ENCODE results near the gene TMCO2.

Gene TMCO2

GRCh38 chr1:40224040-40224439, 23.7 kb upstream of the TMCO2 start:
- TF ChIP-seq, protein P1, sequence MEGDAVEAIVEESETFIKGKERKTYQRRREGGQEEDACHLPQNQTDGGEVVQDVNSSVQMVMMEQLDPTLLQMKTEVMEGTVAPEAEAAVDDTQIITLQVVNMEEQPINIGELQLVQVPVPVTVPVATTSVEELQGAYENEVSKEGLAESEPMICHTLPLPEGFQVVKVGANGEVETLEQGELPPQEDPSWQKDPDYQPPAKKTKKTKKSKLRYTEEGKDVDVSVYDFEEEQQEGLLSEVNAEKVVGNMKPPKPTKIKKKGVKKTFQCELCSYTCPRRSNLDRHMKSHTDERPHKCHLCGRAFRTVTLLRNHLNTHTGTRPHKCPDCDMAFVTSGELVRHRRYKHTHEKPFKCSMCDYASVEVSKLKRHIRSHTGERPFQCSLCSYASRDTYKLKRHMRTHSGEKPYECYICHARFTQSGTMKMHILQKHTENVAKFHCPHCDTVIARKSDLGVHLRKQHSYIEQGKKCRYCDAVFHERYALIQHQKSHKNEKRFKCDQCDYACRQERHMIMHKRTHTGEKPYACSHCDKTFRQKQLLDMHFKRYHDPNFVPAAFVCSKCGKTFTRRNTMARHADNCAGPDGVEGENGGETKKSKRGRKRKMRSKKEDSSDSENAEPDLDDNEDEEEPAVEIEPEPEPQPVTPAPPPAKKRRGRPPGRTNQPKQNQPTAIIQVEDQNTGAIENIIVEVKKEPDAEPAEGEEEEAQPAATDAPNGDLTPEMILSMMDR (IDR thresholded peaks at IDR 0.05; ENCODE audit: low read depth, low read length): no peak
- H3K4me3 ChIP-seq (replicated peaks in 1 of 2; ENCODE audit: low read depth in 2 of 2, low read length in 2 of 2): no peak overlapping the region
- DNase-seq (ENCODE audit: low read depth in 2 of 2): no peak

GRCh38 chr1:40226192-40226591, 21.5 kb upstream of the TMCO2 start:
- no peak overlapping the region for H3K4me3 ChIP-seq (replicated peaks in 1 of 2; ENCODE audit: low read depth in 2 of 2, low read length in 2 of 2)
- DNase-seq (ENCODE audit: low read depth in 2 of 2): no peak
- TF ChIP-seq, protein P1 (IDR thresholded peaks at IDR 0.05; ENCODE audit: low read depth, low read length): no peak

- DNase-seq (ENCODE audit: low read depth in 2 of 2): no peak
- TF ChIP-seq, protein P1 (IDR thresholded peaks at IDR 0.05; ENCODE audit: low read depth, low read length): no peak
- no peak overlapping the region for H3K4me3 ChIP-seq (replicated peaks in 1 of 2; ENCODE audit: low read depth in 2 of 2, low read length in 2 of 2)
Observed at GRCh38 chr1:40232444-40232843, 15.3 kb upstream of the TMCO2 start.

DNA sequence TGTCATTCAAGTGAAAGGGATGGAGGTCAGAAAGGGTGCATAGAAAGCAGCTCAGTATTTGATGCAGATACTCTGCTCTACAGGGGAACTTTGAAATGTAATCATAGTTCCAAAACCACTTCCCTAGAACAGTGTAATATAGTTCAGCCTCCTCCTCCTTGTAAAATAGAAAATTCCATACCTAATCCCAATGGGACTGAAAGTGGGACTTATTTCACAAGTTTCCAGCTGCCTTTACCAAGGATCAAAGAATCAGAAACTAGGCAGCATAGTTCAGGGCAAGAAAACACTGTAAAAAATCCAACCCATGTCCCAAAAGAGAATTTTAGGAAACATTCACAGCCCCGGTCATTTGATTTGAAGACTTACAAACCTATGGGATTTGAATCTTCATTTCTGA, 8.1 kb upstream of the TMCO2 start:
- H3K4me3 ChIP-seq (replicated peaks in 1 of 2; ENCODE audit: low read depth in 2 of 2, low read length in 2 of 2): no peak overlapping the region
- TF ChIP-seq, protein P1 (IDR thresholded peaks at IDR 0.05; ENCODE audit: low read depth, low read length): no peak
- peak in 1 of 2 donors; percentile 26 for DNase-seq (ENCODE audit: low read depth in 2 of 2)

DNA sequence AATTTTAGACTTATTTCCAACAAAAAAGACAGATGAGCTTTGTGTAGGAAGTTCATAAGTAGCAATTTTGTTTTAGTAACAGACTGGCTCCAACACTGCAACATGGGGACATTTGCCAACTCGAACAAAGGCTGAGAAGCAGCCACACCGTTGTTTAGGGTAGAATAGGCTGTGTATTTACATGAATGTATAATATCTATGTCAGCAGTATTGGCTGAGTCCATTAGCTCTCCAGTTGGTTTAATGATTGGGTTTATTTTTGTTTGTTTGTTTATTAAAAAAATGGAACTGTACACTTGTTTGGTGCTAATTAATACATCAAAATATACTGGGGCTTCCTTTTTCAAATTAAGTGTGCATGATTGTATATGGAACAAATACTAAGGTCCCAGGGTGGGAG, 7.3 kb upstream of the TMCO2 start:
- DNase-seq (ENCODE audit: low read depth in 2 of 2): no peak
- TF ChIP-seq, protein P1 (IDR thresholded peaks at IDR 0.05; ENCODE audit: low read depth, low read length): no peak
- H3K4me3 ChIP-seq (replicated peaks in 1 of 2; ENCODE audit: low read depth in 2 of 2, low read length in 2 of 2): no peak overlapping the region

GRCh38 chr1:40241362-40241761, 6.4 kb upstream of the TMCO2 start:
- no peak overlapping the region for H3K4me3 ChIP-seq (replicated peaks in 1 of 2; ENCODE audit: low read depth in 2 of 2, low read length in 2 of 2)
- peak in 1 of 2 donors; percentile 13 for DNase-seq (ENCODE audit: low read depth in 2 of 2)
- TF ChIP-seq, protein P1 (IDR thresholded peaks at IDR 0.05; ENCODE audit: low read depth, low read length): no peak

DNA sequence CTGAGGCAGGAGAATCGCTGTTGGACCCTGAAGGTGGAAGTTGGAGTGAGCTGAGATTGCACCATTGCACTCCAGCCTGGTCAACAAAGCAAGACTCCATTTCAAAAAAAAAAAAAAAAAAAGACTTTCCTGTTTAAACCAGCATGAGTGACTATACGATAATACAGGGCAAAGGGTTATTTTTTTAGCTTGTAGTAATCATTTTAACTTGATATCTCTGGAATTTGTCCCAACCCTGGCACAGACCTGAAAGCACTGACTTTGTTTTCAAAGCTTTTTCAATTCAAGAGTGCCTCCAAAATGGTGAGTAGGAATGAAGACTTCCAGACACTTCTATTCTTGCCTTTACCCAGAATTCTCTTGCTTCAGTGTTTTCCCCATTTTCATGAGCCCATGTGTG, 4.4 kb upstream of the TMCO2 start:
- H3K4me3 ChIP-seq (replicated peaks in 1 of 2; ENCODE audit: low read depth in 2 of 2, low read length in 2 of 2): no peak overlapping the region
- peak in 1 of 2 donors; percentile 20 for DNase-seq (ENCODE audit: low read depth in 2 of 2)
- TF ChIP-seq, protein P1 (IDR thresholded peaks at IDR 0.05; ENCODE audit: low read depth, low read length): no peak

All from cardiac fibroblast (primary cell).